HG02981 (cell line): Measurements from ENCODE around the gene VSIG8.

Experiments
- ATAC-seq: cut with Tn5 transposase; IDR thresholded peaks from one replicate; pipeline ENCODE4 v1.9.1; 2021; ENCODE audit warnings: mild to moderate bottlenecking, moderate library complexity; ENCODE audit not compliant: unreplicated experiment

Gene VSIG8

DNA sequence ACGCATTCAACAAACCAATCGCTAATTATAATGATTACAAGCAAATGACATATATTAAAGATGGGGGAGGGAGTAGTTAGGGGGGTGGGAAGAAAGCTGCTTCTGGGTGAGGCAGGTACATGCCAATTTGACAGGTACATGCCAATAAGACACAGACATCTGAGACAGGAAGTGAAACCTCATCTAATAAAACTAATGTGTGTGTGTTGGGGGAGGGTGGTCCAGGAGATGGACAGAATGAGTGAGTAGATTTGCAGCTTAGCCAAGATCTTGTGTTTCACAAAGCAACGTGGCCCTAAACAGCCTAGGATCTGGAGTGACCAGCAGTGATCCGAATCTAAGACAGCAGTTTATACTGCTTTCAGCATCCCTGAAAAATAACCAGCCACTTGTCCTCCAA is 26.7 kb upstream of the VSIG8 start:
- ATAC-seq, result no peak

DNA sequence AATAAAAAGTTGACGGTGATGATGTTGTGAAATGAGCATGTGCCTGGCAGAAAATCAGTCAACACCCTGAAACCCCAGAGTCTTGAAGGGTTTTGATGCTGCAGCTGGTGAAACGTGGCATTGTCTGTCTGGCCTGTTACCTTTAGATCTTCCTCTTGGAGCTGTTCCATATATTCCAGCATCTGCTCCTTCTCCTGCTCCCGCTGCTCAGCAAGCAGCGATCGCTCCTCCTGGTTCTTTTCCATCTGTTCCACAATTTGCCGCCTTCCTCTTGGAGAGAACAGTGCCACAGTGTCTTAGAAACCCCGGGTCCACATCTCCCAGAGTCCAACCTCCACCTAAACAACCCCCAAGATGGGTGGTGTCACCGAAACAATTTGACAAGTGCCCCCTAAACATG is 21.8 kb upstream of the VSIG8 start:
- no peak for ATAC-seq

DNA sequence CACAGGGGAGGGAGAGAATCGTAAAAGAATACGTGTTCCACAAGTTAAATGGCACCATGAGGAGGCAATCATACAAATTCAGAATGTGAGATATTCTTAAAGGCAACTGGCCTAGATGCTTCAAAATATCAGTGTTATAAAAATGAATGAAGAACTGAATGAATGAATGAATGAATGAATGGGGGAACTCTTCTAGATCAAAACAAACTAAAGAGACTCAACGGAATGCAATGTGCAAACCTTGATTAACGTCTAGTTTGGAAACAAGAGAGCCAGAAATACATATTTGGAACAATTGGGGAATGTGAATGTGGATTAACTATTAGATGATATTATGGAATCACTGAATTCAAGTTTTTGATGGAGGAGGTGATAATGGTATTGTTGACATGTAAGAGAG is 20.7 kb upstream of the VSIG8 start:
- no peak for ATAC-seq

DNA sequence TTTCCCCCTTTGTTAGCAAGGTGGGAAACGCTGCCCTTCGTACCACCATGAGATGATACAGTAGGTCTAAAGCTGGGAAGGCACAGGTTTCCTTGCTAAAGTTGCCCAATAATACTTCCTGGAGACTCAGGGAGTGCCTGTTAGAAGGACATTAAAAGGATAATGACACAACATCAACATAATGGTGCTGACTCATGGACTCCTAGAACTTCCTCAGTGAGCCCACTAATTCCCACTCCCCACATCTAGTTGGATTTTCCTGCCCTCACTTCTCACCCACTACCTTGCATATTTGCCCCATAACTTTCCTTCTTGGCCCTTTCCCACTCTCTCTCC is 20.0 kb upstream of the VSIG8 start:
- ATAC-seq, result no peak

DNA sequence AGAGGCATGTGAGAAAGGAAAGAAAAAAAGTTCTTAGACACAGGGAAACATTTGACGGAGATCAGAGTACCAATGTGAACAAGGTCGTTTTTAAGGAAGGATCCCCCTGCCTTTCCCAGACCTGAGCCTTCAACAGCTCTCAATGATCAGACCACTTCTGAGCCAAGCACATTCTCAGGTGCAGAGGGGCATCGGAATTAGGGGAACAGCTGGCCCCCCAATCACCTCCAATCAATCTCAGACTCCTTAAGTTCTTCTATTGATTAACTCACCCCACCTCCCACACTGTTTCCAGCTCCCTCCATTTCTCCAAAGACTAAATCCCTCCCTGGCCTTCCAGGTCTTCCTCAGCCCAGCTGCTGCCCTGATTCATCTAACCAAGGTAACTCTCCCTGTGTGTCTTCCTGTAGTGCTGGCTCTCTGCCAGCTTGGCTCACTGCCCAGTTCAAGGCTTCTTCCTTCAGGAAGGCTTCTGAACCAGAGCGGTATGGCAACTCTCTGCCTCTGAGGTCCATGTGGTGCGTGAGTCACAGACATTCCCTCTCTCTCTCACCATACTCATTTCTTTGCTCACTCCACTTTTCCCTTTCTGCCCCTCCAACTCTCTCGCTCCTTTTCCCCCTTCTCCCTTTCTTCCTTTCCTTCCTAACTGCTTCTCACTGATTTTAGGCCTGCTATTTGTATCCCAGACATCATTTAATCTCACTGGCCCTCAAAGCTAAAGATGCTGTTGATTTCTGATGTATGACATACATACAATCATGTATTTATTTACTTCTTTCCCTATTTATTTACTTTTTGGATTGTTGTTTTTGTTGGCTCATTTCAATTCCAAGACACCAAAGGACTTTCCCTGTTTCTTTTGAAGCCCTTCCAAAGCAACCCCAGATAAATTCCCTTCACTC is 19.4 kb upstream of the VSIG8 start:
- ATAC-seq, result no peak

DNA sequence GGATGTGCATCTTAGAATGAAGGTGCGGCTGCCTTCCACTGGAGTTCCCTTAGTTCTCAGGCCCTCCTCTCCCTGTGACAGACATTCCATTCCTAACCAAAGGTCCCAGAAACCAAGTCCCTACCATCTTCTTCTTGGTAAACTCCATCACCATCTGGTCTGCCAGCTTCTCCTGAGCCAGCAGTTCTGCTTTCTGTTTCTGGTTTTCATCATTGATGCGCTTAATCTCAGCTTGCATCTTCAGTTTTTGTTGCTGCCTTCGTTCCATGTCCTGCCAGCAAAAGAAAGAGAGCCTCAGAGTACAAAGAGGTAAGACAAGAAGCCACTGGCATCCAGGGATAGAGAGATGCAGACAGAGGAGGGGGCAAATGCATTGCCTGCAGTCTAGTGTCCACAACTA is 18.0 kb upstream of the VSIG8 start:
- no peak for ATAC-seq

DNA sequence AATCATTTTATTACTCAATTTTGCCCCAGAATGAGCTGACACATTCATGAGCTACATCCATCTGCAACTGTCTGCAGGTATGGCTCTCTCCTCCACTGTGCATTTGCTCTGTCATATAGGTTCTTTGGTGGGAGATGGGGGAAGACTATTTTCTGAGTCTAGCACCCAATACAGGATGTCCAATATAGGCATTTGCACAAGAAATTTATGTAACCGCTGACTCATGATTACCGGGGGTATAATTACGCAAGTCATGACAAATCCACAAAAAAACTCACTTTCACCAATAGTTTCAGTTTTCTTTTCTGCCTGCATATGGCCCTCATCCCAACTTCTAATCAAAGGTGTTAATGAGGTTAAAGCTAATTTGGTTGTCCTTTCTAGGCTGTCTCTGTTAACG is 17.5 kb upstream of the VSIG8 start:
- ATAC-seq, result no peak

DNA sequence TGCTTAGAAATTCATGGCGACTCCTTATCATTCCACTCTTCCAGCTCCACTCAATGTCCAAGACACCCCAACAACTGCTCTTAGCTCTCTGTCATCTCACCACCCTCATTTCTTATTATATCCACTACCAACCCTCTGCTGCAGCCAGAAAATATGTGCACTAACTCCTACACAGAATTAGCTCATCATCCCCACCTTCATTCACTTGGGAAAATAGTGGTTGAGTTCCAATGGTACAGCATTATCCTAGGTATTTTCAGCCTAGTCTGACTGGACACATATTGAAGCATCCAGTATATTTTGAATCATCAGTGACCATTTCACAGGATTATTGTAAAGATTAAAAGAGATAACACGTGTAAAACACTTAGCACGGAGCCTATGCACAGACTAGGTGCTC is 16.7 kb upstream of the VSIG8 start:
- ATAC-seq, result no peak

DNA sequence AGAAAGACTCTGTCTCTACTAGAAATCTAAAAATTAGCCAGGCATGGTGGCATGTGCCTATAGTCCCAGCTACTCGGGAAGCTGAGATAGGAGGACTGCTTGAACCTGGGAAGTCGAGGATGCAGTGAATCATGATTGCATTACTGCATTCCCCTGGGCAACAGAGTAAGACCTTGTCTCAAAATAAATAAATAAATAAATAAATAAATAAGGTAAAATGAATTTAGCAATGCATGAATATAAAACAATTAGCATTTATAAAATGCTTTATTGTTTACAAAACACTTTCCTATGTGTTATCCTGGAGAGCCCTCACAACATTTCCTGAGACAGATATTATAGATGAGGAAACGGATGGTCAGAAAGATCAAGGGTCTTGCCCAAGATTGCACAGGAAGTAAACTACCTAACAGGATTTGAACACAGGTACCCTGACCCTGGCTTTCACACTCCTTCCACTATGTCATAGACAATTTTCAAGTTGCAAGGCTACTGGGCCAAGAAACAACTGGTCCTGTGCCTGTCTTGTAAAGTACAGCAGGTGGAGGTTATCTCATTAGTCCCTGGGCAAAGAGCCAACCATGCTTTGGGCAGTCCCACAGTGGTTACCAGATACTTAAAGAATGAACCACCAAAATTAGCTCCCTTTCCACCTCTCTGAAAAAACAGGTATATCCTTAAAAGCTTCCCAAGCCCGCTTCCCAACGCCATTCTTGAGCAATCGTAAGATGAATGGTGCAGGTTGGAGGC is 15.4 kb upstream of the VSIG8 start:
- ATAC-seq, result no peak

DNA sequence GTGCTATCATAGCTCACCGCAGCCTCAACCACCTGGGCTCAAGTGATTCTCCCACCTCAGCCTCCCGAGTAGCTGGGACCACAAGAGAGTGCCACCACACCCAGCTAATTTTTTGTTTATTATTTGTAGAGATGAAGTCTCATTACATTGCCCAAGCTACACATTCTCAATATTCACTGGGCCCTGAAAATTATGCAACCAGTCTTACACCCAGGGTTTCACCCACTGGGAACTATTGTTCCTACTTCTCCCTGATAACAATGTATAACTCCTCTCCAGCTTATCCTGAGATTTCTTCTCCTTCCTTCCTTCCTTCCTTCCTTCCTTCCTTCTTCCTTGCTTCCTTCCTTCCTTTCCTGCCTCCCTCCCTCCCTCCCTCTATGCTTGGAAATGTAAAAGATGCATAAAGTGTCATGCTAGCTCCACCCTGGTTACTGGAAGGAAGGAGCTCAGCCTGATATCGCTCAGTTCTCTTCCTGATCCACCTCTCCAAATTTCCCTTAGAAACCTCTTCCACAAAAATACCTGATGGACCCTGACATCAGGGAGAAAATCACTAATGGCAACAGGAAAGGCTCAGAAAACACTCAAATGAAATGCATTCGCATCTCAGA is 11.2 kb upstream of the VSIG8 start:
- ATAC-seq, result no peak

DNA sequence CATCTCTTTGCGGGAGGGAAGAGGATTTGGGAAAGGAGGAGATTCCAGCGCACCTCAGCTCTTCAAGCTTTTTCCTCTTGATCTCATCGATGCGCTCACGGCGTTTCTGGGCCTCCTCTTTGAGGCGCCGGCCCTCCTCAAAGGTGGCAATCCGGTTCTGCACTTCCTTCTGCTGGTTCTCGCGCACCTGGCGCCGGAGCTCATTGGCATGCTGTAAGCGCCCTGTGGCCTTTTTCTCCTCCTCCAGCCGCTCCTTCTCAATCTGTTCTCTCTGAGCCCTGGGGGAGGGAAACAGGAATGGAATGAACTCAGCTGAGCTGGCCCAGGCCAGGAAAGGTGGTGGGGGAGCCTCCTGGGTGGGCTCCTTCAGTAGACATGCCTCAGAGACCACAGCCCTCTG is 10.4 kb upstream of the VSIG8 start:
- no peak for ATAC-seq

DNA sequence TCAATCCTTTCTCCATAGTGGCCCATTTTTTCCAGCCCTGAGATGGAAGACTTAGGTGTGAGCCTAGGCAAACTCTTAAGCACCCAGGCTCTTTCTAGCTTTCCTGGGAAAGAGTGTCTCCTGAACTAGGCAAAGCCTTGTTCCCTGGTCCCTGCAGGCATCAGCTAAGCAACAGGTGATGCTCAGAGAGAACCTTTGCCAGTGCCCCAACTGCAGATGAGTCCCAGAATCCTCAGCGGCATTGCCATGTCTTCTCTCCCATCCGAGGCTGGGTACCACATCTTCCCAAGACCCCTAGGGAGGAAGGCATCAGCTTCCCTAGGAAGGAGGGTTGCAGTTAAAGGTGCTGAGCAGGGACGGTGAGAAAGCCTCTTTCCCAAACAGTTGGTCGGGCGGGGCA is 8.2 kb upstream of the VSIG8 start:
- ATAC-seq, result no peak

DNA sequence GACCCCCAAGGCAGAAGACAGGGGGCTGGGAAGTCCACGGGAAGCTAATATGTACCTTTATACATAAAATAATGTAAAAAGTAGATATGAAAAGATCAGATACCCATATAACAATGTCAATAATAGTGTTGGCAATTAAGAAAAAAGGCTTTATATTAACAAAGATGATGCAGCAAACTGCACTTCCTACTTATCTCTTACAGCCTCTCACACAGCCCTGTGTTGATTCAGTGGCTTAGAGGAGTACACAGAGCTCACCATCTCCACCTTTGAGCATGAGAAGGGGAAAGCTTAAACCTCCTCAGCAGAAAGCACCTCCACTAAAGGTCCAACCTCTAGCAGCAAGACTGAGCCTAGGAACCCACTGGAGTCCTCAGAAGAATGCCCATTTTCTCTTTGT is 7.2 kb upstream of the VSIG8 start:
- no peak for ATAC-seq

DNA sequence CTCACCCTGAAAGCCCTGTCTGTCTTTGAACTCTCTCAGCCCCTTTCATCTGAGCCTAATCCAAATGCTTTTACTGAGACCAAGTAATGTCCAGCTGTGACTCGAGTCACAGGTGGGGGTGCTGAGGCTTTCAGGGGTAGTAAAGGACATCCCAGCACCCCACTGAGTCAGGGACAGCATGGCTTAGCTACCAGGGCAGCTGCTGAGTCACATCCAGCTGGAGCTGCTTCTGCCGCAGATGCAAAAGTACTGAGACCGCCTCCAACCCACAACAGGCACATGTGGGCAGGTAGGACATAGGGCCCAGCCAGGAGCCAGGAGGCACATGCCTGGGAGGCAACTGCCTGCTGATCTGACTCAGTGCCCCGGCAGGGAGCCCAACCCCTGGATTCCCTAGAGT is 6.7 kb upstream of the VSIG8 start:
- ATAC-seq, result no peak

DNA sequence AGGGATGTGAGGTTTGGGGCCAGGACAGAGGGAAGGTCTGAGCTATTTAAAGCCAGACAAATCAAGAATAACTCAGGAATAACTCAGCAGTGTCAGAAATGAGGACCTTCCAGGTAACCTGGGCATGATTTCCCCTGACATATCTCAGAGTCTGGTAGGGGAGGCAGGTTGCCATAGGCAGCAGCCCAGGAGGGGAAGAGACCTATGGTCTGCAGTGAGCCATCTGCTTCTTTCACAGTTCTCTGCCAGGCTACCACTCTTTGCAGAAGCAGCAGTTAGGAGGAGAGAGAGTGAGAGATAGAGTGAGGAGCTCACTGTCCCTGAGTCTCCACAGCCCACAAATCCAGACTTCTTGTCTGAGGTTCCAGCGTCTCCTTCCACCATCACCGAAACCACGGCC is 6.3 kb upstream of the VSIG8 start:
- ATAC-seq, result no peak

DNA sequence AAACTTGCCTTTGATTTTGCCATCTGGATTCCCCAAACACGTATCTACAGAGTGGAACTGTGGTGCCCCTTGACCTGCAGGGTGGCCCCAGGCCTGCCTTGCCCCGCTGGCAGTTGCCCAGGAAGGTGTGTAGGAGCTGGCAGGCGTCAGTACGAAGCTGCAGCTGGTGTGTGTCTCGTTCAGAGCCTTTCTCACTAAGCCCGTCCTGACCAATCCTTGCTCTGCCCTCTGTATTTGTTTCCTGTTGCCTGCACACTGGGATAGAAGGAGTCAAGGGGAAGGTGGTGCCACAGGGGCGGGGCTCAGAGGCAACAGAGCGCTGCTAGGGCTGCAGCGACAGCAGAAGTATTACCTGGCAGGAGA is 5.2 kb upstream of the VSIG8 start:
- ATAC-seq, result no peak

DNA sequence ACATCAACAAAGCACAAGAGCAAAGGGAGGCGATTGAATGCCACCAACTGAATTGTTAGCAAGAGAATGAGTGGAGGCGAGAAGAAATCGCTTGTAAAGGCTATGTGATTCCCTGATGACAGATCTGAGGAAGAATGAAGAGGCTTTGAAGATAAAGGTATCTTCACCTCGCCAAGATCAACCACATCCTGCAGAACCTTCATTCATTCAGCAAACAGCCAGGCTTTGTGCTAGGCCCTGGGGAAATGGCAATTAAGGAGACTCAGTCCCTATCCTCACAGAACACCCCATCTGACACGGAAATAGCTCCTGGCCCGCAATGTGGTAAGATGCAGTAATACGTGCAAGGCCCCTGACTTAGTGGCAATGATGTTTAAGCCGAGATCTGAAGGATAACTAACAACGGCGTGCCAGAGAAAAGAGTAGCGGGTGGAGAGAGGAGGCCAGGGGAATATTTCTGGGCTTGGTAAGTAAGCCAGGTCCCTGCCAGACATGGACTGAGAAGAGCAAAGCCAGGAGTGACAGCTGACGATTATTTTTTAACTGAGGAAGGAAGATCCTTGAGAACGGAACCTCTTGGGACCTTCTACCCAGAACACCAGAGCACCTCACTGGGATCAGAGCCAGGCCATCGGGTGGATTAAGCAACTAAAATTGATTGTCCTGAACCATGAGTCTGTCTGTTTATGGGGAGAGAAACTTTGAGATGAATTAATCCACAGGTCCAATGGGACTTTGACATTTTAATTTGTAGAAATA is 4.6 kb upstream of the VSIG8 start:
- ATAC-seq, result no peak

DNA sequence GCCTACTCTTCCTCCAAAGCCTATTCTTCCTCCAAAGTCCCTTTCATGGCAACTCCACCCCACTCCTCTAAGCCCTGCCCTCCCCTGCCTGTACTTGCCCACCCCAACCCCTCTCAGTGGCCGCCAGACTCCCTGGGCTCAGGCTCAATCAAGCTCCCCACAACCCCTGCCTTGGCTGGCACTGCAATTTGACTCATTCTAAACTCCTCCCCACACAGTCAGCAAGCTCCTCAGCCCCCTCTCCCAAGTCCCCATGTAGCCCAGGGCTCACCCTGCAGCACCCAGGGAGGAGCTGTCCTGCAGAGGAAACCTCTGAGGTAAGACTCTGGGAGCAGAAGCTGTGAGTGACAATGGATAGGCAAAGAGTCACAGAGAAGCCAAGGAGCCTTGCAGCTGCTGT is 3.6 kb upstream of the VSIG8 start:
- no peak for ATAC-seq

DNA sequence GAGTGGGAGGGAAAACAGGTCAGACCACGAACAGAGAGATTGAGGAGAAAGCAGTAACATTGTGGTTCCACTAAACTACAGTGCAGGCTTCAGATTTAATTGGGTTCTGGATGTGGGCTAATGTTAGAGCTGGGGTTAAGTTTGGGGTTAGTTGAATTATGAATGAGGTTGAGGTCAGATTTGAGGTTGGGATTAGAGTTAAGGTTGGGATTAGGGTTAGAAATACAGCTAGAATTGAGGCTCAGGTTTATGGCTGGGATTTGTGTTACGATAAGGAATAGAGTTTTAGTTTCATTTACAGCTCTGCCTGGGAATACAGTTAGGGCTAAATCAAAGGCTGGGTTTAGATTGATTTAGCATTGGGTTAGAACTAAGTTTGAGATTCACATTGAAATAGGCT is 1.8 kb upstream of the VSIG8 start:
- no peak for ATAC-seq

DNA sequence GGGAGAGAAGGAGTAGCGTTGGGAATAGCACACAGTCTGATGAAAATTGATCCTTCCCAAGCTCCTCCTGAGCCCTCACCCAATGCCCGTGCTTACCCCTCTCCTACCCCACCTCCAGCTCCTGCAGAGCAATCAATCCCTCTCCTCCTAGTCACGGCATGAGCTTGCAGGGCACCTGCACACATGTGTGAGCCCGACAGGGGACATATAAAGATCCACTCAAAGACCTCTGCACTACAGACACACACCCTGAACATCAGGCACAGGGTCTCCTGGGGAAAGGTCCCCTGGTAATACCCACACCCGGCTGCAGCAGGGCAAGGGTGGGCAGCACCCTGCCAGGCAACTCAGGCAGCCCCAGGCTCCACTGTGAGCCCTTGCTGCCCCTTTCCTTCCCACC is 426 bp downstream of the VSIG8 start:
- no peak for ATAC-seq

DNA sequence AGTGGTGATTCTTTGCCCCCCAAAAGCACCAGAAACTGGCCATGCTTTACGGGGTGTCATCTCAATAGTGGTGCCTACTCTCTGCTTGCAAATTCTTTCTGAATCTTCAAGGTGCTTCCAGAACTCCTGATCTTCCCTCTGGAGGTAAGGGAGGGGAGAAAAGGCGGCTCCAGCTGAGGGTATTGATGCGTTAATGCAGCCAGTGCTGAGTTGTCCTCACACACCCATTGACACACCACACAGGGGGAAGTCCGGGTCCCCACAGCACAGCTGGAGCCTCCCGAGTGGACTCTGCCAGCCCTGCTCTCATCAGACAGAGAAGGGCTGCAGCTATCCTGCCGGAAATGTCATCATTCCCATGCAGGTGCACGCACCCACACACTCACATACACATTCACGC is 1.2 kb downstream of the VSIG8 start:
- no peak for ATAC-seq

DNA sequence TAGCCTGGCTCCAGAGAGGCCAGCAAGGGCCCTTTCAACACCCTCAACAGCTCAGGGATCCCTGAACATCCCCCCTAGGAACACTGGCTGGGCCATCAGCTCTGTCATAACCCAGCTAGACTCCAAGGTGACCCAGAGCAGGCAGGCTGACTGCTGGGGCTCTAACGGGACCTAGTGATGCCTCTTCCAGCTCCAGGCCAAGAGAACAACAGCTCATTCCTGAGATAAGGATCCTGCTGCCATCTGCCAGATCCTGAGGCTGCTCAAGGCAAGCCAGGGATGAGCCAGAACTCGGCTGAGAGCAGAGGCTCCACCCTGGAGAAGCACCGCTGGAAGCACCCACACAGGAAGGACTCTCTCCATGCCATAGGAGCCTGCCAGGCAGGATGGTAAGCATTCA is 2.0 kb downstream of the VSIG8 start:
- no peak for ATAC-seq
